Midbrain (tissue), 1 donor: Measurements from ENCODE around the gene STMN1.

Experiments
- DNase-seq: peaks from one replicate; lab custom pipeline; 2025; lab: John Stamatoyannopoulos, UW

Gene STMN1

GRCh38 chr1:25895365-25895990 is 10.7 kb downstream of the STMN1 start:
- DNase-seq, result peak; percentile 95

GRCh38 chr1:25893116-25893515 is 13.1 kb downstream of the STMN1 start:
- DNase-seq, result no peak

GRCh38 chr1:25891606-25892005 is 14.6 kb downstream of the STMN1 start:
- DNase-seq, result no peak

GRCh38 chr1:25890239-25891034 is 15.8 kb downstream of the STMN1 start:
- DNase-seq, result no peak

GRCh38 chr1:25889470-25889869 is 16.7 kb downstream of the STMN1 start:
- no peak for DNase-seq

GRCh38 chr1:25888426-25888987 is 17.7 kb downstream of the STMN1 start:
- no peak for DNase-seq

- DNase-seq, result no peak
Observed at GRCh38 chr1:25885602-25886001, 20.6 kb downstream of the STMN1 start.

GRCh38 chr1:25881266-25881665 is 25.0 kb downstream of the STMN1 start:
- DNase-seq, result no peak

GRCh38 chr1:25880518-25880917 is 25.7 kb downstream of the STMN1 start:
- DNase-seq, result no peak

GRCh38 chr1:25879675-25880074 is 26.5 kb downstream of the STMN1 start:
- DNase-seq, result no peak

GRCh38 chr1:25878690-25879089 is 27.5 kb downstream of the STMN1 start:
- DNase-seq, result no peak

- DNase-seq, result no peak
Observed at GRCh38 chr1:25877155-25877554, 29.1 kb downstream of the STMN1 start.

GRCh38 chr1:25876693-25877077 is 29.5 kb downstream of the STMN1 start:
- no peak for DNase-seq

GRCh38 chr1:25875856-25876692 is 30.1 kb downstream of the STMN1 start:
- DNase-seq, result no peak

- DNase-seq, result peak; percentile 81
Observed at GRCh38 chr1:25875154-25875855, 30.9 kb downstream of the STMN1 start, which contains the start of gene PAQR7. Gene PAQR7, minus strand, starts transcription at chr1:25875708. Its CDS starts 11,869 bp downstream, at chr1:25863839.

- no peak for DNase-seq
Observed at GRCh38 chr1:25874635-25875153, 31.5 kb downstream of the STMN1 start.

- no peak for DNase-seq
Observed at GRCh38 chr1:25874209-25874608, 32.0 kb downstream of the STMN1 start.

GRCh38 chr1:25873120-25873519 is 33.1 kb downstream of the STMN1 start:
- peak; percentile 21 for DNase-seq

- no peak for DNase-seq
Observed at GRCh38 chr1:25872713-25873112, 33.5 kb downstream of the STMN1 start.

- no peak for DNase-seq
Observed at GRCh38 chr1:25871704-25872494, 34.3 kb downstream of the STMN1 start.
